Spleen (tissue), 11 donors: ENCODE results near the gene MYH1. TPM values are rescaled to one million over a fixed set of nuclear protein-coding genes. Genes with fewer than 3 reads are reported as not detected.
"Not testable (repeated sequence)": the region's sequence is repeated elsewhere in the genome, so short reads cannot be mapped to it uniquely, and the experiment has no call there.

ENCODE experiments used
- DNase-seq: peaks from one replicate; pipeline ENCODE4 v3.0.0-alpha.2; 2020
- H3K27ac ChIP-seq, 8 donors: fragments of 200-600 bp; sonication (generic) in 7 of 8; 1 replicate in 4 of 8; 2 replicates in 4 of 8; pipeline versions ENCODE4 v1.5.0 to v1.8.0; 2016 to 2021; ENCODE audit warnings: inconsistent platforms in 4 of 8, mild to moderate bottlenecking in 4 of 8, moderate library complexity in 1 of 8
- H3K27me3 ChIP-seq, 7 donors: fragments of 200-600 bp; sonication (generic) in 6 of 7; replicated peaks in 1 of 7; 1 replicate in 4 of 7; 2 replicates in 3 of 7; pipeline versions ENCODE4 v1.5.0 to v1.8.0; 2016 to 2021; ENCODE audit warnings: inconsistent platforms in 3 of 7, mild to moderate bottlenecking in 1 of 7
- H3K36me3 ChIP-seq, 6 donors: fragments of 200-600 bp; sonication (generic) in 5 of 6; 1 replicate in 4 of 6; 2 replicates in 2 of 6; pipeline versions ENCODE4 v1.5.0 to v1.8.0; 2016 to 2021; ENCODE audit warnings: inconsistent platforms in 2 of 6
- H3K4me1 ChIP-seq, 6 donors: fragments of 200-600 bp; sonication (generic) in 5 of 6; 1 replicate in 3 of 6; 2 replicates in 3 of 6; pipeline versions ENCODE4 v1.5.0 to v1.8.0; 2016 to 2021; ENCODE audit warnings: inconsistent platforms in 3 of 6
- H3K4me3 ChIP-seq, 8 donors: fragments of 200-600 bp; sonication (generic) in 7 of 8; 1 replicate in 4 of 8; 2 replicates in 4 of 8; pipeline versions ENCODE4 v1.5.0 to v1.8.0; 2016 to 2021; ENCODE audit warnings: inconsistent platforms in 4 of 8, mild to moderate bottlenecking in 4 of 8, moderate library complexity in 2 of 8
- H3K9me3 ChIP-seq, 8 donors: fragments of 200-600 bp; sonication (generic) in 7 of 8; 1 replicate in 4 of 8; 2 replicates in 4 of 8; pipeline versions ENCODE4 v1.5.0 to v1.8.0; 2016 to 2021; ENCODE audit warnings: inconsistent platforms in 4 of 8
- CTCF ChIP-seq, 11 experiments: fragments of 200-600 bp in 7 of 11; fragments of 450-650 bp in 4 of 11; sonication (generic) in 4 of 11; IDR thresholded peaks in 8 of 11; conservative IDR thresholded peaks in 3 of 11; 1 replicate in 7 of 11; 2 replicates in 4 of 11; pipeline versions ENCODE4 v1.4.0 to v1.8.0; 2016 to 2021; ENCODE audit warnings: antibody characterized with exemption in 11 of 11, inconsistent platforms in 4 of 11, mild to moderate bottlenecking in 1 of 11
- POLR2A ChIP-seq, 3 donors: fragments of 450-650 bp; IDR thresholded peaks; one replicate each; pipeline ENCODE4 v1.5.1; 2017; ENCODE audit warnings: antibody characterized with exemption in 3 of 3, mild to moderate bottlenecking in 1 of 3
- POLR2AphosphoS5 ChIP-seq, 3 donors: sonication (generic); formaldehyde crosslinking; IDR thresholded peaks; one replicate each; pipeline ENCODE4 v1.5.1; 2017; ENCODE audit warnings: antibody characterized with exemption in 3 of 3
- WGBS, 5 donors: extraction: QIAGEN DNeasy Blood & Tissue Kit in 3 of 5; methylation state at CpG; one replicate each; pipeline versions ENCODE4 v1.1.5 to v1.1.7; 2013 to 2018; 5-methylcytosine and 5-hydroxymethylcytosine counted together
- intact Hi-C: fragments of 100-400 bp; cut with DNase I; formaldehyde crosslinking; loops from one replicate; pipeline ENCODE4 v1.15.0; 2023; ENCODE audit warnings: low total_unique reads
- polyA plus RNA-seq, 3 donors: library from polyadenylated mRNA; stranded (reverse); fragments of 200-250 nt; gene quantifications; one replicate each; pipeline ENCODE4 v1.2.1, GENCODE V29; 2013
- total RNA-seq, 7 donors: library from RNA; depleted of rRNA in 3 of 7; stranded (reverse); fragments of >200 nt in 3 of 7; fragmentation: NEBNext Ultra II Directional in 4 of 7; extraction: Animal tissue kit (Norgen Biotek cat#: 25700) in 4 of 7; gene quantifications; one replicate each; pipeline versions ENCODE4 v1.1.0 to v1.2.1, GENCODE V29; 2016 to 2021
- donor health status: healthy with polysubstance abuse.
- donor health status: DM: no; HTN: no; CAD: no; lungs with moderate emphysema.
- donor health status: DM: no; HTN: no; CAD: no.
- donor health status: Bipolar disorder and iron deficiency.
- donor health status: healthy.
- donor health status: DM: no; HTN: no; CAD: no.
- donor health status: DM: yes; HTN: yes; CAD: no.

The MYH1 gene
- total and polyA plus RNA-seq, 10 donors = 0.03 to 0.09 (median 0.06) TPM; not detected in 7

DNA sequence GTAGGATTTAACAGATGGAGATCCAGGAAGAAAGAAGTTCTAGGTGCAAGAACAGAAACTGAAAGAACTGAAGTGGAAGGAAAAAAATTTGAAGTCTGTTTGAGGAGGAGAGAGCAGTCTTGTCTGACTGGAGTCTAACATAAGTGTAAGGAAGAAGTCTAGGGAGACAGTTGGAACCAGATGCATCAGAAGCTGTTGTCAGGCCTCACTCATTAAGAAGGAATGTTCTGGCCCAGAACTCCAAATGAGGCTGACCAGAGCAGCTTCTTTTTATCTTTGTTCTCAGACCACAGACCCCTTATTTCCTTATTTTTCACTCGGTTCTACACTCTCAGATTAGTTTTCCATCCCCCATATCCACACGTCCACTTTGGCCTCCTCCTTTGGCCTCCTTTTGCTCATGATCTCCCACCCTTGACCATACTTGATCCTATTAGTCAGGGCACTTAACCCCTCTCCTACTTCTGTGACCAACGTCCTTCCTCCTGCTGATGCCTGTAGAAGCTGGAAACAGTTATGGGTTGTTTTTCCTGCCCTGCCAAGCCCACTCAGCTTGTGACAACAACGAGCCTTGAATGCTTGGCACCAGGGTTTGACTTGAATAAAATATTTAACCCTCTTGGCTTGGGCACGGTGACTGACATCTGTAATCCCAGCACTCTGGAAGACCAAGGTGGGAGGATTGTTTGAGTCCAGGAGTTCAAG is 38.1 kb upstream of the MYH1 start:
- Histone ChIP-seq H3K27ac (peak overlapping the region in 3 of 8 donors; percentile 6 to 39 (median 15)), H3K27me3 (peaks cover 0 to 13% (median 0%) of the 10 kb centered on the region in 7 donors), H3K4me3 (no peak overlapping the region), H3K36me3 (no peaks in the 10 kb centered on the region), H3K9me3 (no peaks in the 10 kb centered on the region), H3K4me1 (peaks cover 0 to 4% (median 0%) of the 10 kb centered on the region in 6 donors)
- DNase-seq = no peak
- no peak for TF ChIP-seq CTCF (IDR thresholded peaks at IDR 0.05 in 8 of 11, conservative IDR thresholded peaks at IDR 0.05 in 3 of 11)
- peak in 1 of 3 donors; percentile 44 for TF ChIP-seq POLR2AphosphoS5 (IDR thresholded peaks at IDR 0.05)
- WGBS, 5 donors = 22 to 39% (median 33%) methylated on average over 5 of the region's 5 CpGs
- intact Hi-C loops = no loop called here

GRCh38 chr17:10550014-10550413 is 31.7 kb upstream of the MYH1 start:
- DNase-seq = no peak
- WGBS, 5 donors = 76 to 86% (median 79%) methylated on average over 4 of the region's 4 CpGs
- Histone ChIP-seq H3K9me3 (no peaks in the 10 kb centered on the region), H3K4me3 (no peak overlapping the region), H3K27ac (no peak overlapping the region), H3K27me3 (peaks cover 0 to 29% (median 0%) of the 10 kb centered on the region in 7 donors), H3K36me3 (no peaks in the 10 kb centered on the region), H3K4me1 (no peaks in the 10 kb centered on the region)
- no peak for TF ChIP-seq POLR2A (IDR thresholded peaks at IDR 0.05)
- TF ChIP-seq POLR2AphosphoS5 (IDR thresholded peaks at IDR 0.05) = no peak
- no peak for TF ChIP-seq CTCF (IDR thresholded peaks at IDR 0.05 in 8 of 11, conservative IDR thresholded peaks at IDR 0.05 in 3 of 11)
- intact Hi-C loops = no loop called here

GRCh38 chr17:10549096-10549842 is 30.9 kb upstream of the MYH1 start, which contains the start of gene MYH2:
Gene MYH2 (minus strand): TSS chr17:10549658. CDS start chr17:10547920, 1,738 bp downstream.
- Histone ChIP-seq H3K4me1 (no peaks in the 10 kb centered on the region), H3K4me3 (no peak within 1 kb of the TSS), H3K36me3 (no peaks in the 10 kb centered on the region), H3K9me3 (no peaks in the 10 kb centered on the region), H3K27ac (no peak within 1 kb of the TSS), H3K27me3 (peaks cover 0 to 29% (median 0%) of the 10 kb centered on the region in 7 donors)
- no peak for DNase-seq
- 57 to 66% (median 61%) methylated on average over 9 of the region's 9 CpGs for WGBS, 5 donors
- TF ChIP-seq POLR2AphosphoS5 (IDR thresholded peaks at IDR 0.05) (no peak), POLR2A (IDR thresholded peaks at IDR 0.05) (no peak)
- intact Hi-C loops = no loop called here

GRCh38 chr17:10547351-10547750 is 29.0 kb upstream of the MYH1 start:
- no peak for TF ChIP-seq POLR2A (IDR thresholded peaks at IDR 0.05)
- no peak for TF ChIP-seq CTCF (IDR thresholded peaks at IDR 0.05 in 8 of 11, conservative IDR thresholded peaks at IDR 0.05 in 3 of 11)
- no peak for TF ChIP-seq POLR2AphosphoS5 (IDR thresholded peaks at IDR 0.05)
- intact Hi-C loops = no loop called here
- Histone ChIP-seq H3K9me3 (peaks cover 0 to 6% (median 1%) of the 10 kb centered on the region in 8 donors), H3K36me3 (no peaks in the 10 kb centered on the region), H3K4me3 (no peak overlapping the region), H3K27me3 (peaks cover 0 to 26% (median 0%) of the 10 kb centered on the region in 7 donors), H3K4me1 (no peaks in the 10 kb centered on the region), H3K27ac (no peak overlapping the region)
- WGBS, 5 donors = 71 to 87% (median 80%) methylated on average over 6 of the region's 6 CpGs
- DNase-seq = no peak

GRCh38 chr17:10543486-10543885 is 25.1 kb upstream of the MYH1 start:
- intact Hi-C loops, H3K27ac ChIP-seq, H3K4me1 ChIP-seq, H3K36me3 ChIP-seq, DNase-seq, H3K4me3 ChIP-seq, H3K27me3 ChIP-seq: not testable (repeated sequence)
- 63 to 77% (median 68%) methylated on average over 5 of the region's 5 CpGs for WGBS, 5 donors
- H3K9me3 ChIP-seq = peaks cover 0 to 42% (median 30%) of the 10 kb centered on the region in 8 donors

DNA sequence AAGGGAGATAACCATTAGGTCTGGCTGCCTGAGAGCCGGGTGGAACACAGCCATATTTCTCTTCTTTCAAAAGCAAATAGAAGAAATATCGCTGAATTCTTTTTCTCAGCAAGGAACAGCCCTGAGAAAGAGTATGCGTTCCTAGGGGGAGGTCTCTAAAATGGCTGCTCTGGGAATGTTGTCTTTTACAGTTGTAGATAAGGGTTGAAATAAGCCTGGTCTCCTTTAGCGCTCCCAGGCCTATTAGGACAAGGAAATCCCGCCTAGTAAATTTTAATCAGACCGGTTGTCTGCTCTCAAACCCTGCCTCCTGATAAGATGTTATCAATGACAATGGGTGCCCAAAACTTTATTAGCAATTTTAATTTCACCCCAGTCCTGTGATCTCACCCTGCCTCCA is 22.8 kb upstream of the MYH1 start:
- H3K4me3 ChIP-seq, H3K27ac ChIP-seq, DNase-seq, intact Hi-C loops, H3K4me1 ChIP-seq, H3K27me3 ChIP-seq, H3K36me3 ChIP-seq: not testable (repeated sequence)
- WGBS, 5 donors = 91 to 97% (median 94%) methylated on average over 6 of the region's 6 CpGs
- H3K9me3 ChIP-seq = peaks cover 0 to 42% (median 30%) of the 10 kb centered on the region in 8 donors
